HCT116 (cell line): ENCODE data around the gene CLEC20A. TPM values are rescaled to one million over a fixed set of nuclear protein-coding genes. Genes with fewer than 3 reads are reported as not detected.

ENCODE experiments used
- ATAC-seq: fragments of 200-7000 bp; cut with Tn5 transposase; 2 replicates; pipeline ENCODE4 v1.9.1; 2020; ENCODE audit warnings: mild to moderate bottlenecking, moderate library complexity
- BruUV-seq: library from RNA; stranded (reverse); fragments of 400-500 nt; replicated peaks from 2 replicates; lab custom pipeline; 2021; lab: Mats Ljungman, UMichigan
- CTCF ChIA-PET: fragments of 300-600 bp; sonication (Branson Sonifier 250); formaldehyde crosslinking; loops from one replicate; lab custom pipeline; 2021; ENCODE audit warnings: antibody characterized with exemption; lab: Charles Lee
- POLR2A ChIA-PET: fragments of 300-600, 350-600 bp; sonication (Branson Sonifier 250); formaldehyde crosslinking; loops from one replicate; lab custom pipeline; 2021; ENCODE audit warnings: antibody characterized with exemption; lab: Charles Lee
- RAD21 ChIA-PET, 2 experiments: fragments of 300-600 bp; sonication (Branson Sonifier 250); formaldehyde crosslinking; loops; one replicate each; lab custom pipeline; 2023; ENCODE audit warnings: low total read pairs in 2 of 2; ENCODE audit not compliant: uncharacterized antibody in 2 of 2, unreplicated experiment in 2 of 2, low non-redundant PET in 1 of 2; lab: Charles Lee
- DNase-seq: peaks from one replicate; pipeline ENCODE4 v3.0.0-alpha.2; 2010; ENCODE audit warnings: low read depth, low spot score
- H2AFZ ChIP-seq: fragments of 200-600 bp; shearing (Covaris generic), sonication (generic); 2 replicates; pipeline ENCODE4 v1.6.1; 2017; ENCODE audit warnings: low read depth, mixed run types, mixed read lengths, antibody characterized with exemption, low read length; ENCODE audit not compliant: poor library complexity, severe bottlenecking
- H3K27ac ChIP-seq: 2 replicates; pipeline ENCODE4 v1.5.1; 2012; ENCODE audit warnings: low read depth, low read length
- H3K27me3 ChIP-seq: fragments of 200-600 bp; sonication (generic); 2 replicates; pipeline ENCODE4 v1.6.1; 2016; ENCODE audit warnings: mixed run types, low read length, mixed read lengths; ENCODE audit not compliant: insufficient read depth
- H3K36me3 ChIP-seq, 2 experiments: fragments of 200-500 bp in 1 of 2; fragments of 200-600 bp in 1 of 2; sonication (Bioruptor generic) in 1 of 2; sonication (generic) in 1 of 2; 2 replicates each; pipeline versions ENCODE4 v1.5.1 to v1.6.1; 2014 to 2016; ENCODE audit warnings: low read length in 2 of 2, inconsistent platforms in 1 of 2, mixed read lengths in 1 of 2, mixed run types in 1 of 2; ENCODE audit not compliant: insufficient read depth in 2 of 2, control insufficient read depth in 1 of 2
- H3K4me1 ChIP-seq, 2 experiments: fragments of 200-600 bp in 1 of 2; sonication (generic) in 1 of 2; 2 replicates each; pipeline versions ENCODE4 v1.5.1 to v1.6.1; 2012 to 2017; ENCODE audit warnings: low read length in 2 of 2, inconsistent platforms in 1 of 2, mild to moderate bottlenecking in 1 of 2, mixed read lengths in 1 of 2, mixed run types in 1 of 2, moderate library complexity in 1 of 2; ENCODE audit not compliant: insufficient read depth in 2 of 2, control insufficient read depth in 1 of 2
- H3K4me2 ChIP-seq: fragments of 200-600 bp; sonication (generic); 2 replicates; pipeline ENCODE4 v1.6.1; 2017; ENCODE audit warnings: mixed run types, low read length, mixed read lengths
- H3K4me3 ChIP-seq, 2 experiments: fragments of 200-600 bp in 1 of 2; sonication (generic) in 1 of 2; replicated peaks in 1 of 2; 2 replicates each; pipeline ENCODE4 v1.5.1; 2011 to 2016; ENCODE audit warnings: low read length in 2 of 2, control low read depth in 1 of 2, low read depth in 1 of 2, mild to moderate bottlenecking in 1 of 2, mixed read lengths in 1 of 2, mixed run types in 1 of 2
- H3K79me2 ChIP-seq: fragments of 200-600 bp; sonication (generic); 2 replicates; pipeline ENCODE4 v1.6.1; 2017; ENCODE audit warnings: mild to moderate bottlenecking, mixed run types, low read length, moderate library complexity, mixed read lengths; ENCODE audit not compliant: insufficient read depth
- H3K9ac ChIP-seq: fragments of 200-600 bp; sonication (generic); 2 replicates; pipeline ENCODE4 v1.6.1; 2016; ENCODE audit warnings: low read length, mixed read lengths
- H3K9me2 ChIP-seq: fragments of 200-600 bp; sonication (generic), shearing (Covaris generic); 2 replicates; pipeline ENCODE4 v1.6.1; 2017; ENCODE audit warnings: mixed run types, mild to moderate bottlenecking, moderate library complexity; ENCODE audit not compliant: insufficient read depth
- H3K9me3 ChIP-seq, 2 experiments: fragments of 200-500 bp in 1 of 2; fragments of 200-600 bp in 1 of 2; sonication (Bioruptor generic) in 1 of 2; sonication (generic) in 1 of 2; 2 replicates each; pipeline ENCODE4 v1.6.1; 2014 to 2017; ENCODE audit warnings: low read length in 2 of 2, mixed read lengths in 2 of 2, inconsistent platforms in 1 of 2, low read depth in 1 of 2, mild to moderate bottlenecking in 1 of 2, mixed run types in 1 of 2, moderate library complexity in 1 of 2; ENCODE audit not compliant: control insufficient read depth in 1 of 2, insufficient read depth in 1 of 2
- H4K20me1 ChIP-seq: fragments of 200-600 bp; sonication (generic), shearing (Covaris generic); 2 replicates; pipeline ENCODE4 v1.6.1; 2017; ENCODE audit warnings: mixed run types, mild to moderate bottlenecking, moderate library complexity; ENCODE audit not compliant: insufficient read depth
- CBX3 ChIP-seq: IDR thresholded peaks from 2 replicates; pipeline ENCODE4 v1.6.1; 2012; ENCODE audit warnings: low read depth
- EZH2phosphoT487 ChIP-seq: fragments of 200-600 bp; IDR thresholded peaks from 2 replicates; pipeline ENCODE4 v1.6.1; 2018; ENCODE audit warnings: antibody characterized with exemption, borderline replicate concordance
- POLR2AphosphoS5 ChIP-seq: IDR thresholded peaks from 2 replicates; pipeline ENCODE4 v1.6.1; 2011; ENCODE audit warnings: mild to moderate bottlenecking, low read depth, low read length, moderate library complexity
- SIN3A ChIP-seq: IDR thresholded peaks from 2 replicates; pipeline ENCODE4 v1.6.1; 2012; ENCODE audit warnings: low read depth
- TCF7L2 ChIP-seq: IDR thresholded peaks from 2 replicates; pipeline ENCODE4 v1.7.0; 2011; ENCODE audit warnings: borderline replicate concordance, inconsistent platforms; ENCODE audit not compliant: insufficient read depth, insufficient read length; ENCODE audit errors: extremely low read depth
- ZFX ChIP-seq: fragments of 450-650 bp; IDR thresholded peaks from 2 replicates; pipeline ENCODE4 v1.6.1; 2017
- intact Hi-C: fragments of 100-400 bp; cut with micrococcal nuclease; formaldehyde crosslinking; loops from 2 replicates; pipeline ENCODE4 v1.10.0; 2022
- total RNA-seq: library from RNA; stranded (reverse); gene quantifications from one replicate; pipeline ENCODE4 v1.2.1, GENCODE V29; 2021; ENCODE audit not compliant: unreplicated experiment
- TF ChIP-seq, protein P1 (sequence below): IDR thresholded peaks from 2 replicates; pipeline ENCODE4 v1.6.1; 2012
- TF ChIP-seq, protein P2 (sequence below): IDR thresholded peaks from 2 replicates; pipeline ENCODE4 v1.6.1; 2012; ENCODE audit warnings: low read depth

The CLEC20A gene
- total RNA-seq, 1 experiment from 2014 or later: not detected

DNA sequence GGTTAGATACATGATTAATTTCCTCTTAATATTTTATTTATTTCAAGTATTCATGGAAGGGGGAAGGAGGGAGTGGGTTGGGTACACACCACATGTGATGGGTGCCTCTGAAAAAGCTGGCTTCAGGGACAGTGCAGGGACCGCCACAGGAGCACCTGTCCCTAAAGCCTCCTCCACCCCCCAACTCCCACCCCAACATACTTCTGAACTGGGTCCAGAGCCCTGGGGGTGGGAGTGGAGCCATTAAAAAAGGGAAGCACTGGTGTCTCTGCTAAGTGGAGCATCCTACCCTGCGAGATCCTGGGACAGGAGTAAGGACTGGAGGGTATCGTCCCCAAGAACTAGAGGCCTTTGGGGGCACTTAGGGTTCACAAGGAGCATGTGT lies 5.6 kb upstream of the CLEC20A start:
- Histone ChIP-seq H3K4me2 (no peak overlapping the region), H3K9ac (no peak overlapping the region), H3K27me3 (no peaks in the 10 kb centered on the region), H3K79me2 (no peaks in the 10 kb centered on the region), H3K9me2 (no peaks in the 10 kb centered on the region), H3K36me3 (no peaks in the 10 kb centered on the region), H3K27ac (no peak overlapping the region), H3K4me1 (peaks cover 0 to 7% of the 10 kb centered on the region in 2 experiments; a peak in 1 of 4 replicates), H2AFZ (no peak overlapping the region), H3K9me3 (no peaks in the 10 kb centered on the region), H3K4me3 (no peak overlapping the region), H4K20me1 (no peaks in the 10 kb centered on the region)
- no peak for DNase-seq
- intact Hi-C loops: no loop called here
- ChIA-PET CTCF (interaction anchor here (0.6 to 3.7 kb wide), 16 partner anchors 9 to 500 kb away, joined by 3 to 38 read pairs (median 4); partner anchors contain the start of gene TEX35), RAD21 (no interaction called here), POLR2A (no interaction called here)
- no peak for ATAC-seq
- no TSS peak for BruUV-seq
- TF ChIP-seq, protein P1, sequence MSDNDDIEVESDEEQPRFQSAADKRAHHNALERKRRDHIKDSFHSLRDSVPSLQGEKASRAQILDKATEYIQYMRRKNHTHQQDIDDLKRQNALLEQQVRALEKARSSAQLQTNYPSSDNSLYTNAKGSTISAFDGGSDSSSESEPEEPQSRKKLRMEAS: no peak
- no peak for TF ChIP-seq POLR2AphosphoS5
- TF ChIP-seq, protein P2, sequence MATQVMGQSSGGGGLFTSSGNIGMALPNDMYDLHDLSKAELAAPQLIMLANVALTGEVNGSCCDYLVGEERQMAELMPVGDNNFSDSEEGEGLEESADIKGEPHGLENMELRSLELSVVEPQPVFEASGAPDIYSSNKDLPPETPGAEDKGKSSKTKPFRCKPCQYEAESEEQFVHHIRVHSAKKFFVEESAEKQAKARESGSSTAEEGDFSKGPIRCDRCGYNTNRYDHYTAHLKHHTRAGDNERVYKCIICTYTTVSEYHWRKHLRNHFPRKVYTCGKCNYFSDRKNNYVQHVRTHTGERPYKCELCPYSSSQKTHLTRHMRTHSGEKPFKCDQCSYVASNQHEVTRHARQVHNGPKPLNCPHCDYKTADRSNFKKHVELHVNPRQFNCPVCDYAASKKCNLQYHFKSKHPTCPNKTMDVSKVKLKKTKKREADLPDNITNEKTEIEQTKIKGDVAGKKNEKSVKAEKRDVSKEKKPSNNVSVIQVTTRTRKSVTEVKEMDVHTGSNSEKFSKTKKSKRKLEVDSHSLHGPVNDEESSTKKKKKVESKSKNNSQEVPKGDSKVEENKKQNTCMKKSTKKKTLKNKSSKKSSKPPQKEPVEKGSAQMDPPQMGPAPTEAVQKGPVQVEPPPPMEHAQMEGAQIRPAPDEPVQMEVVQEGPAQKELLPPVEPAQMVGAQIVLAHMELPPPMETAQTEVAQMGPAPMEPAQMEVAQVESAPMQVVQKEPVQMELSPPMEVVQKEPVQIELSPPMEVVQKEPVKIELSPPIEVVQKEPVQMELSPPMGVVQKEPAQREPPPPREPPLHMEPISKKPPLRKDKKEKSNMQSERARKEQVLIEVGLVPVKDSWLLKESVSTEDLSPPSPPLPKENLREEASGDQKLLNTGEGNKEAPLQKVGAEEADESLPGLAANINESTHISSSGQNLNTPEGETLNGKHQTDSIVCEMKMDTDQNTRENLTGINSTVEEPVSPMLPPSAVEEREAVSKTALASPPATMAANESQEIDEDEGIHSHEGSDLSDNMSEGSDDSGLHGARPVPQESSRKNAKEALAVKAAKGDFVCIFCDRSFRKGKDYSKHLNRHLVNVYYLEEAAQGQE: no peak
- TF ChIP-seq CBX3: no peak
- TF ChIP-seq TCF7L2: no peak
- TF ChIP-seq ZFX: no peak
- TF ChIP-seq EZH2phosphoT487: no peak
- TF ChIP-seq SIN3A: no peak
